Measurements from ENCODE around the gene RECQL.

RECQL gene, protein sequence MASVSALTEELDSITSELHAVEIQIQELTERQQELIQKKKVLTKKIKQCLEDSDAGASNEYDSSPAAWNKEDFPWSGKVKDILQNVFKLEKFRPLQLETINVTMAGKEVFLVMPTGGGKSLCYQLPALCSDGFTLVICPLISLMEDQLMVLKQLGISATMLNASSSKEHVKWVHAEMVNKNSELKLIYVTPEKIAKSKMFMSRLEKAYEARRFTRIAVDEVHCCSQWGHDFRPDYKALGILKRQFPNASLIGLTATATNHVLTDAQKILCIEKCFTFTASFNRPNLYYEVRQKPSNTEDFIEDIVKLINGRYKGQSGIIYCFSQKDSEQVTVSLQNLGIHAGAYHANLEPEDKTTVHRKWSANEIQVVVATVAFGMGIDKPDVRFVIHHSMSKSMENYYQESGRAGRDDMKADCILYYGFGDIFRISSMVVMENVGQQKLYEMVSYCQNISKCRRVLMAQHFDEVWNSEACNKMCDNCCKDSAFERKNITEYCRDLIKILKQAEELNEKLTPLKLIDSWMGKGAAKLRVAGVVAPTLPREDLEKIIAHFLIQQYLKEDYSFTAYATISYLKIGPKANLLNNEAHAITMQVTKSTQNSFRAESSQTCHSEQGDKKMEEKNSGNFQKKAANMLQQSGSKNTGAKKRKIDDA

DNA sequence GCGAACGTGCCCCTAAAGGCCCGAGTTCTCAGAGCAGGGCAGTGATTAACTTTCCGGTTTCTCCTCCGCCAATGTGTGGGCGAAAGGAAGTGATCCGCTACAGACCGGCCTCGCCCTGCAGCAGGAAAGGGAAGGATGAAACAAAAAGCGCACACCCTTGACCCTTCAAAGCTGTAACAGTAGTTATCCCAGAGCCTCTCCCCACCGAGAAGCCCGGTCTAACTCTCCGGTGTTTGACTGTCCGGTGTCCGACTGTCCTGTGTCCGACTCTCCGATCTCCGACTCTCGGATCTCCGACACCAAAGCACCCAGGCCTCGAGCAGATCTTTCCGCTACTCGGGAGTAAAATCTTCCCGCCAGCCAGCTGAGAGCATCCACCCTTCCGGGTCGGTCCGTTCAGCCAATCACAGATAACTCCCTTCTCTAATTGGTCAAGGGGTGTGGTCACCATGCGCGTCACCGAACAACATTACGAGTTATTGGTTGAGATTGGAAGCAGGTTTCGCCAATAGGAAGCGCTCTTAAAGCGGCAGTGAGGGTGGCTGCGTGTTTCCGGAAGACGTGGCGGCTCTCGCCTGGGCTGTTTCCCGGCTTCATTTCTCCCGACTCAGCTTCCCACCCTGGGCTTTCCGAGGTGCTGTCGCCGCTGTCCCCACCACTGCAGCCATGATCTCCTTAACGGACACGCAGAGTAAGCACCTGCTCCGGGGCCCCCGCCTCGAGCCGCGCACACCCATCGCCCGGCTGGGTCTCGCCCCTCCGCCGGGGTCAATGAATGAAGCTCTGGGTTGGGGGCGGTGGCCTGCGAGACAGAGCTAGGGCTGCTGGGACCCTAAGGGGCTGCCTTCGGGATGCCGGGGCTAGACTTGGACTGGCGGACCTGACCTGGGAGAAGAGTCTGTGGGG is at the start of gene RECQL, which contains the start of gene GOLT1B:
Gene RECQL, minus strand, starts transcription at position 378 of the 906 bp plus-strand sequence. CDS start 2,065 bp downstream, outside the sequence.
Gene GOLT1B, plus strand, starts transcription at position 532 of the 906 bp plus-strand sequence. Its CDS starts 135 bp downstream, at position 667.
- peak; percentile 98 for ATAC-seq
- Mint-ChIP-seq H3K9me3 (no peaks in the 10 kb centered on the region), H3K4me1 (peaks cover 24% of the 10 kb centered on the region), H3K36me3 (peaks cover 42% of the 10 kb centered on the region), H3K27ac (no peak within 1 kb of the TSS), H3K4me3 (no peak within 1 kb of the TSS)
- peak; percentile 68 to 93 for DNase-seq (ENCODE audit: low spot score in 2 of 2)

DNA sequence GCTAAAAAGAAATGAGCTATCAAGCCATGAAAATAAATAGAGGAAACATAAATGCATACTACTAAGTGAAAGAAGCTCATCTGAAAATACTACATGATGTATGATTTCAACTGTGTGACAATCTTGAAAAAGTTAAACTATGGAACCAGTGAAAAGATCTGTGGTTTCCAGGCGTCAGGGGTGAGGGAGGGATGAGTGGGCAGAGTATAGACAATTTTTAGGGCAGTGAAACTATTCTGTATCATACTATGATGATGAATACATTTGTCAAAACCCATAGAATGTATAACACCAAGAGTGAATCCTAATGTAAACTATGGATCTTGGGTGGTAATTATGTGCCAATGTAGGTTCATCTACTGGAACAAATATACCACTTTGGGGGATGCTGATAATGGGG is 46.0 kb upstream of the RECQL start:
- no peak overlapping the region for H3K4me3 Mint-ChIP-seq
- no peaks in the 10 kb centered on the region for H3K4me1 Mint-ChIP-seq
- ATAC-seq (peak; percentile 95), DNase-seq (ENCODE audit: low spot score in 2 of 2) (no peak)
- no peaks in the 10 kb centered on the region for H3K36me3 Mint-ChIP-seq
- no peak overlapping the region for H3K27ac Mint-ChIP-seq
- H3K9me3 Mint-ChIP-seq = no peaks in the 10 kb centered on the region

DNA sequence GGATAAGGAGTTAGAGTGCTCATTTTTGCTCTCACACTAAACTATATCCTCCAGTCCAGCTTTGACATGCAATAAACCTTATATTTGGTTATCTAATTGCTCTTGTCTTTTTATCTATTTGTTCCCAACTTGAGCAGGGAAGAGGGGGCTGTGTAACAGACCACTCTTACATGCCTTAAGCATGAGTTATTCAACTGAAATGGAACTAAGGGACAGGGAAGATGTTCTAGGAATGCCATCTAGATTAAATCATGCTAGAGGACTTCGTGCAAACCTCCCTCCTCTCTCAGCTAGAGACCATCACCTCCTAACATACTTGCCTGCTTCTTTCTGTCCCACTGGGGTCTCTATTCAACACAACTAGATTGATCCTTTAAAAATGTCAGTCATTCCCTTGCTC is 45.3 kb upstream of the RECQL start:
- no peak for ATAC-seq
- H3K9me3 Mint-ChIP-seq = no peaks in the 10 kb centered on the region
- H3K36me3 Mint-ChIP-seq = no peaks in the 10 kb centered on the region
- H3K4me1 Mint-ChIP-seq = no peaks in the 10 kb centered on the region
- no peak for DNase-seq (ENCODE audit: low spot score in 2 of 2)
- no peak overlapping the region for H3K4me3 Mint-ChIP-seq
- H3K27ac Mint-ChIP-seq = no peak overlapping the region

DNA sequence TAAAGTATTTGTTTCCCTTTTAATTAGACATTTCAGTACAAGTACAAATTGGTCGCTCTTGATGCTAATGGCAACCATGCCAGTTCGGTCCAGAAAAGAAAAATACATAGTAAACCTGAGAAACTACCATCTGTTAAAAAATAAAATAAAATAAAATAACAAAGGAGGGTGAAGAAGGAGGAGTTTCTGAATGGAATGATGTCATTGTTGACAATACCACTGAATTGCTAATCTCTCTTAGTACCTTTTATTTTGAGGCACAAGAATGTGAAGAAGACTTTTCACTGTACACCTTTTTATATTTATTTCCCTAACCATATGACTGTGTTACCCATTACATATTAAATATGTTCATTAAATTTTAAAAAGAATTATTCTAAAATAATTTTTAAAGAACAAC is 44.1 kb upstream of the RECQL start:
- no peak overlapping the region for H3K27ac Mint-ChIP-seq
- no peak overlapping the region for H3K4me3 Mint-ChIP-seq
- DNase-seq (ENCODE audit: low spot score in 2 of 2) = no peak
- ATAC-seq = no peak
- no peaks in the 10 kb centered on the region for H3K4me1 Mint-ChIP-seq
- no peaks in the 10 kb centered on the region for H3K9me3 Mint-ChIP-seq
- no peaks in the 10 kb centered on the region for H3K36me3 Mint-ChIP-seq

DNA sequence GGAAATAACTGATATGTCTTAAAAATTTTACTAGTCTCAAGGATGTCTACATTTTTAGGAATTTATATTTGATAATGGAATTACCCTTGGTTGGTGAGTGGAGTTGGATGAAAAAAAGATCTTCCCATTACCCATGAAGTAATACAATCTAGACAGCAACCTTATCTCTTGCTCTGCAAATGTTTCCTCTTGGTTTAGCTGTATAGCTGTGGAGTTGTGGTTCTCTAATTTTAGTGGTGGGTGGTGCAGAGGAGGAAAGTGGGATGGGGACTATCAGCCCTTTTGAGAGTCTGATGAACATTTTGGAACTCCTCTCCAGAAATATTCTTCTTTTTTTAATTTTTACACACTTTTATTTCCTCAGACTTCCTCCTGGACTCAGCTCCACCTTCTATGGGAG is 41.7 kb upstream of the RECQL start:
- DNase-seq (ENCODE audit: low spot score in 2 of 2) = no peak
- Mint-ChIP-seq H3K4me1 (no peaks in the 10 kb centered on the region), H3K36me3 (no peaks in the 10 kb centered on the region), H3K4me3 (no peak overlapping the region), H3K27ac (no peak overlapping the region), H3K9me3 (no peaks in the 10 kb centered on the region)
- ATAC-seq = no peak

DNA sequence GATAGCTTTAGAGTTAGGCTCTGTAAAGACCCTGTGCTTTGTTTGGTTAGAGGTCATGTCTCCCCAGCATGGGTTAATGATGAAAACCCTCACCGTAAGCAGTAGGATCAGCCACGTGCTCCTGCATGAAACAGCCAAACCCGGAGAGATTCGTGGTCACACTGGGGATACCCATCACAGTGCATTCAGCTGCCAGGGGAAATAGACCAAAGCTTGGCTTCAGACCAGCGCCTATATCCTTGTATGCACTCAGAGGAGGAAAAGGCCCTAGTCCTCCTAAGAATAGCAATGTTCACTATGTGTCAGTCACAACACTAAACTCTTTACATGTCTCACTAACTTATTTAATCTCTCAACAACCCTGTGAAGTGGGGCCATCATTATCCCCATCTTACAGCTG is 41.0 kb upstream of the RECQL start:
- no peaks in the 10 kb centered on the region for H3K36me3 Mint-ChIP-seq

DNA sequence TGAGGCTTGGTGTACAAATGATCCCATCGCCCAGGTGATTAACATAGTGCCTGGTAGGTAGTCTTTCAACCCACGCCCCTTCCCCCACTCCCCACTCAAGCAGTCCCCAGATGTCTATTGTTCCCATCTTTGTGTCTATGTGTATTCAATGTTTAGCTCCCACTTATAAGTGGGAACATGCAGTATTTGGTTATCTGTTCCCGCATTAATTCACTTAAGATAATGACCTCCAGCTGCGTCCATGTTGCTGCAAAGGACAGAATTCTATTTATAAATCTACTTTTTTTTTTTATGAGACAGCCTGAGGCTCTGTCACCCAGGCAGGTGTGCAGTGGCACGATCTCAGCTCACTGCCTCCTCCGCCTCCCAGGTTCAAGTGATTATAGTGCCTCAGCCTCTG is 40.3 kb upstream of the RECQL start:
- DNase-seq (ENCODE audit: low spot score in 2 of 2) = no peak
- Mint-ChIP-seq H3K9me3 (no peaks in the 10 kb centered on the region), H3K4me3 (no peak overlapping the region), H3K4me1 (no peaks in the 10 kb centered on the region), H3K36me3 (no peaks in the 10 kb centered on the region), H3K27ac (no peak overlapping the region)
- no peak for ATAC-seq

More for the DNA sequence above, 41.0 kb upstream of the RECQL start:
- Mint-ChIP-seq H3K9me3 (no peaks in the 10 kb centered on the region), H3K4me3 (no peak overlapping the region), H3K4me1 (no peaks in the 10 kb centered on the region), H3K27ac (no peak overlapping the region)
- no peak for DNase-seq (ENCODE audit: low spot score in 2 of 2)
- no peak for ATAC-seq

DNA sequence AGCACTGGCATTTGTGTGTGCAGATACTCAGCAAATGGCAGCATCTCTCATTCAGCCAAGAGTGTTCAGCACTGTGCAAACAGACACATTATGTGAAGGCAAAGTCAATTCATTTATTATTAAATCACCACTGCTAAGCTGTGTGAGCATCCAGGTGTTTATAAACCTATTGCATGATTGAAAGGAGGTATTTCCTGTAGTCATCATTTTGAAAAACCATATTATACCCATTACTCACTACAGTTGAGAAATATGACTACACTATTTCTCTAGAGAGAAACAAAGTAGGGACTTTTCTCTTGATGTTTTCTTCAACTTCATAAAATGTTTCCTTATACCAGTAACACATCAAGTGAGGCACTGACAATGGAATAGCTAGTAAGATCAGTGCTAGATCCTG is 38.4 kb upstream of the RECQL start:
- Mint-ChIP-seq H3K4me1 (no peaks in the 10 kb centered on the region), H3K36me3 (no peaks in the 10 kb centered on the region), H3K4me3 (no peak overlapping the region), H3K9me3 (no peaks in the 10 kb centered on the region), H3K27ac (no peak overlapping the region)
- peak; percentile 91 for ATAC-seq
- DNase-seq (ENCODE audit: low spot score in 2 of 2) = no peak

DNA sequence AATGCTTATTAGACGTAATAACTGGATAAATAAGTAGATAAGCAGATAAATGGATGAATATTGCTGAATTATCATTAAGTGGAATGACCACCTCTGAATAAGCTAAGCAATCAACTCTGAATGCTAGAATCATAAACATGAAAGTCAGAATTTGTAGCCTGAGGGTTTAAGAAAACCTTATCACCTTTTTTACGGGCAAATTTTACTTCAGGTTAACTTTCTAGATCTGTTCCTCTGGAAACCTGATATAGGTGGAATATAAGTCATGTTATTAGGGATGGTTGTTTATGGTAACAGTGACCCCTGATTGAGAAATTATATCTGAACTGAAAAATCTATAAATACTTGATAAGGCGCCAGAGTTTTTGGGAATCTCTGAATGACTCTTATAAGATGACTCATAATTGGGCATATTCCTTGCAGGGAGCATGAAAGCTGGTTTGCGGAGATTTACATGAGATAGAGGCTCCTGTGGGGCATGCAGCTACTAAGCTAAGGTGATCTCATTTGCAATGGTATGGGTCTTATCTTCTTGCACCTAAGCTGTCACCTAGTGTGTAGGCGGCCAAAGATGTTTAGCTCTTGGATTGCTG is 36.7 kb upstream of the RECQL start:
- Mint-ChIP-seq H3K27ac (no peak overlapping the region), H3K36me3 (peaks cover 6% of the 10 kb centered on the region), H3K9me3 (no peaks in the 10 kb centered on the region)

DNA sequence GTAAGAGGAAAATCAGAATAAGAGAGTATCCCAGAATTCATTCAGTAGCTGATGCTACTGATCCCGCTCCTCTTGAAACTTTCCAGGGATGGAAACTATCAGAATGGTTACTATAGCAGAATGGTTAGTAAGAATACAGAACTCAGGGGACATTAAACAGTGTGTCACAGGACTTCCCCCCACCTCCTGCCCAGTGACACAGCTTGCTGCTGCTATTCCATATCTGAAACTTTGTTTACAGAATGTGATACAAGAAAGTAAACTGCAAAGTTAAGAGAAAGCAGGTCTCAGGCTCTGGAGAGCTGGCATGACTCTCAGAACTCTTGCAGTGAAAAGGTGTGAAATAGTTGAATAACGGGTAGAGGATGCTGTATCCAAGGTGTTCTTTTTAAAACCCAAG is 28.0 kb upstream of the RECQL start:
- Mint-ChIP-seq H3K9me3 (no peaks in the 10 kb centered on the region), H3K27ac (no peak overlapping the region), H3K4me3 (no peak overlapping the region), H3K36me3 (peaks cover 5% of the 10 kb centered on the region), H3K4me1 (peaks cover 5% of the 10 kb centered on the region)
- no peak for DNase-seq (ENCODE audit: low spot score in 2 of 2)
- ATAC-seq = no peak

More for the DNA sequence above, 36.7 kb upstream of the RECQL start:
- Mint-ChIP-seq H3K4me3 (no peak overlapping the region), H3K4me1 (no peaks in the 10 kb centered on the region)
- DNase-seq (ENCODE audit: low spot score in 2 of 2) (no peak), ATAC-seq (no peak)

DNA sequence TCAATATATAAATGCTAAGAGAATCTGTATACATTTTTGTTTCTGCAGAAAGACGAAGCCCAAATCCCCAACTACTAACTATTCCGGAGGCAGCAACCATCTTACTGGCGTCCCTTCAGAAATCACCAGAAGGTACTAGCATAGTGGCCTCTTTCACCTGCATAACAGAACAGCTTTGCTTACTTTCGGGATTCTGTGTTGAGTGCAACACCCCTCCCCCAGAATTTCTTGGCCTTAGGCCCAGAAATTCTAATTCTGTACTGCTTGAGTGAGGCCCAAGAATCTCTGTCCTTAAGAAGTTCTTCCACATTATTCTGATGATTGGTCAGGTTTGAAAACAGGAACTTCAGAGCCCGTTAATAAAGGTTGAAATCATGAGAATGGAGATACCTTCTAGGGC is 27.5 kb upstream of the RECQL start:
- H3K4me3 Mint-ChIP-seq = no peak overlapping the region
- H3K27ac Mint-ChIP-seq = no peak overlapping the region
- no peaks in the 10 kb centered on the region for H3K9me3 Mint-ChIP-seq
- DNase-seq (ENCODE audit: low spot score in 2 of 2) (no peak), ATAC-seq (no peak)
- peaks cover 5% of the 10 kb centered on the region for H3K4me1 Mint-ChIP-seq
- no peaks in the 10 kb centered on the region for H3K36me3 Mint-ChIP-seq

DNA sequence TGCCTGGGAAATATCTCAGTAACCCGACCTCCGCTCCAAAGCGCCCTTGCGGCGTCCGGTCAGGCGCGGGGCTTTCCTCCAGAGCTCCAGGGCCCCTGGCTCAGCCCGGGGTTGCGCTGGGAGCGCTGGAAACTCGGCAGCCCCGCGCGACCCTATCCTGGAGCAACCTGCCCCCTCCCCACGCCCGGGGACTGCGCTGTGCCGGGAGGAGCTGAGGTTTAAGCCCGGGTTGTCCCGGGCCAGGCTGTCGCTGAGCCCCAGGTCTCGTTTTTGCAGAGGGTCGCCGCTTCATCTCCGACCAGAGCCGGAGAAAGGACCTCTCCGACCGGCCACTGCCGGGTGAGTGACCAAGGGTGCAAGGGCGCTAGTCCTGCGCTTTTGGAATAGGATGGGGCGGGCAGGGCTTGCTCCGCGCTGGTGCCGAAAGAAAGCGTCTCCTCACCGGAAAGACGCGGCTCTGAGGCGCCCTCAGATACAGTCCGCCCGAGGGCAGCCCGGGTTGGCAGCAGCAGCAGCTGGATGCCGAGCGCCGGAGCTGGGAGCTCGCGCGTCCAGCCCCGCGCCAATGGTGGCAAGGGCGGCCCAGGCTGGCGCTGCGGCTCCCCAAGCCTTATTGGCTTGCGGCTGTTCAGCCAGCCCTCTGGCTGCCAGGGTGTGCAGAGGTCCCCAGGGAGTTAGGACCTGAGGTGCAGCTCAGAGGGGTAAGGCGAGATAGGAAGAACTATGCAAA is 26.2 kb upstream of the RECQL start:
- H3K27ac Mint-ChIP-seq = no peak overlapping the region
- peak; percentile 98 for ATAC-seq
- no peaks in the 10 kb centered on the region for H3K9me3 Mint-ChIP-seq
- H3K4me3 Mint-ChIP-seq = peak overlapping the region; percentile 67
- peak; percentile 36 to 78 for DNase-seq (ENCODE audit: low spot score in 2 of 2)
- H3K4me1 Mint-ChIP-seq = peaks cover 5% of the 10 kb centered on the region
- H3K36me3 Mint-ChIP-seq = no peaks in the 10 kb centered on the region

DNA sequence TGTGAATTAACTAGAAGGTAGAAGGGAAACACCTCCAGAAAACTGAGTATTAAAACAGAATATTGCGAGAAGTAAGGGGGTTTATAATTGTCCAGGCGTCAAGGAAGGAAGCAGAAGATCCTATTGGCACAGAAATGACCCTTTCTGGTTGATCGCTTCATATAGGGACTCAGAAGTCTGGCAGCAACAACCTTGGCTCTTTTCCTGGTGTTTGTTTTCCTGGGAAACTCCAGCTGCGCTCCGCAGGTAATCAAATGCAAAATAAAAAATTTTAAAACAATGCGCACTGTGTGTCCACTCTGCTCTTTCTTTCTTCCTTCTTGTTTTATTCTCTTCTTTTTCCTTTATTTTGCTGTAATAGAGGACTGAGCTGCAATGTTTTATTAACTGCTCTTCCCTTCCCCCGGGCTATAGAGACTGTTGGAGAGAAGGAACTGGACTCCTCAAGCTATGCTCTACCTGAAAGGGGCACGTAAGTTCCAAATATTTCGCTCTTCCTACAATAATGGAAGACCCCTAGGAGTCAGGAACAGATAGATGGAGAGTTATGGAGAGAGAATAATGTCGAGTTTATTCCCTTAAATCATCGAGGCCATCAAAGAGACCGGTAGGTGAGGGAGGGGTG is 25.4 kb upstream of the RECQL start:
- H3K4me3 Mint-ChIP-seq = peak overlapping the region; percentile 67
- no peaks in the 10 kb centered on the region for H3K9me3 Mint-ChIP-seq
- H3K27ac Mint-ChIP-seq = no peak overlapping the region
- no peaks in the 10 kb centered on the region for H3K36me3 Mint-ChIP-seq
- no peak for ATAC-seq
- H3K4me1 Mint-ChIP-seq = peaks cover 5% of the 10 kb centered on the region
- no peak for DNase-seq (ENCODE audit: low spot score in 2 of 2)

DNA sequence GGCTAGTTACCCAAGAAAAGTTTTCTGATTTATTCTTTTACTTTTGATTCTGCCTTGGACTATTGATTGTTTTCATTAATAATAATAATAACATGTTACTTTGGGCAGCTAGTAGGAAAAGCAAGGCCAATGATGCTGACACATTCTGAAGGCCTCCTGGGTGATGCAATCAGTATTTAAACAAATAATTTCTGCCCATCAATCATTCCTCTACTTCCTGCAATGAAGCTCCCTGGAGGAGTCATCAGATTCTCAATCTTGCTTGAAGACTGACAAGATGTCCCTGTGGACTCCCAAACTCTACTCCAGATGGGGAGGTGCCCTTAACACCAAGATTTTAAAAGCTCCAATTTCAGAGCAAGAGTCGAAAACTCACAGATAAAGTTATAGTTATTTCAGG is 24.6 kb upstream of the RECQL start, which contains the start of gene SPX:
Gene SPX, plus strand, starts transcription at position 244 of the 400 bp plus-strand sequence. CDS start 177 bp downstream, outside the sequence.
- ATAC-seq (no peak), DNase-seq (ENCODE audit: low spot score in 2 of 2) (no peak)
- no peaks in the 10 kb centered on the region for H3K9me3 Mint-ChIP-seq
- H3K27ac Mint-ChIP-seq = no peak within 1 kb of the TSS
- H3K36me3 Mint-ChIP-seq = no peaks in the 10 kb centered on the region
- H3K4me1 Mint-ChIP-seq = peaks cover 5% of the 10 kb centered on the region
- peak within 1 kb of the TSS; percentile 67 for H3K4me3 Mint-ChIP-seq

Measured in stimulated activated effector memory CD8-positive, alpha-beta T cell treated with anti-CD3 and anti-CD28 coated beads, Interleukin-12 subunit alpha, Interleukin-12 subunit beta, amount 100 ng/mL, for 72 hours (primary cell).